Activated CD8-positive, alpha-beta memory T cell treated with anti-CD3 and anti-CD28 coated beads for 24 hours (primary cell): Measurements from ENCODE around the gene MRPL24.
"Not testable (repeated sequence)": the region's sequence is repeated elsewhere in the genome, so short reads cannot be mapped to it uniquely, and the experiment has no call there.

Experiments used
- DNase-seq: peaks from one replicate; pipeline ENCODE4 v3.0.0-alpha.2; 2020

Gene MRPL24

DNA sequence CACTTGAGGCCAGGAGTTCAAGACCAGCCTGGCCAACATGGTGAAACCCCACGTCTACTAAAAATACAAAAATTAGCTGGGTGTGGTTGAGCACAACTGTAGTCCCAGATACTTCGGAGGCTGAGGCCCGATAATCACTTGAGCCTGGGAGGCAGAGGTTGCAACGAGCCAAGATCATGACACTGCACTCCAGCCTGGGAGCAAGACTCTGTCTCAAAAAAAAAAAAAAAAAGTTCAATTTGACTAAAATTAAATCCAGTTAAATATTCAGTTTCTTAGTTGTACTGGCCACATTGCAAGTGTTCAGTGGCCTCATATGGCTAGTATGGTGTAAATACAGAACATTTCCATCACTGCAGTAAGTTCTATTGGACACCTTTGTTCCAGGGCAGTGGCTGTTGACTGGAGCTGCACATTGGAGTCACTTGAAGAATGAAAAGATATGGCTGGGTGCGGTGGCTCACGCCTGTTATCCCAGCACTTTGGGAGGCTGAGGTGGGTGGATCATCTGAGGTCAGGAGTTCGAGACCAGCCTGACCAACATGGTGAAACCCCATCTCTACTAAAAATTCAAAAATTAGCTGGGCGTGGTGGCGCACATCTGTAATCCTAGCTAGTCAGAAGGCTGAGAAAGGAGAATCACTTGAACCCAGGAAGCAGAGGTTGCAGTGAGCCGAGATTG lies 16.8 kb upstream of the MRPL24 start:
- not testable (repeated sequence) for DNase-seq

DNA sequence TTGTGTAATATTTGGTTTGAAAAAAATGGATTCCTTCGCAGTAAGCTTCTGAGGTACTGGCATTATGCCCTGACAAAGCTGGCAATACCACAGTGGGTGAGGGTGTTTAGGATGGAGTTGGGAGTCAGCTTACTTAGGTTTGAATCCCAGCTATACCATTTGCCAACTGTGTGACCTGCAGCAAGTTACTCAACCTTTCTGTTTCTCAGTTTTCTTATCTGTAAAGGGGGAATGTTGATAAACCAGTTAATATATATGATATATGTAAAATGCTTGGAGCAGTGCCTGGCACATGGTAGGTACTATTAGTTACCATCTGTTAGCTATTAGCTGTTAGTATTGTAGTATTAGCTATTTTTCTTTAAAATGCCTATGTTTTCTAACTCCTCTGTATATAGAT lies 15.5 kb upstream of the MRPL24 start:
- DNase-seq = no peak

DNA sequence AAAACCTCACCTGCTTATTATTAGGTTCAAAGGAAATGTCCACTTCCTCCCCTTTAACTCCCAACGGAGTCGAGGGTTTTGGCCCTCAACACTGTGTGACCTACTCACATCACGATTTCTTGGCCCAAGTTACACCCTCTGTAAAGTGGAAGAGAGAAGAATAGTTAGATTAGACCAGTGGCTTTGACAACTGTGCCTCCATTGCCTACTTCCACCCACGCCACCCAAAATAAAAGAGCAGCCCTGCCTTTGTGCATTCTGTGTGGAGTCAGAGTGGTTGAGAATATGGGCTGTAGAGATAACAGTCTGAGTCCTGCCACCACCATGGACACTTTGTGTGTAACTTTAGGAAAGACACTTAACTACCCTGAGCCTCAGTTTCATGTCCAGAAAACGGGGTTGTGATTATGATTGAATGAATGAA lies 14.7 kb upstream of the MRPL24 start:
- DNase-seq = no peak

DNA sequence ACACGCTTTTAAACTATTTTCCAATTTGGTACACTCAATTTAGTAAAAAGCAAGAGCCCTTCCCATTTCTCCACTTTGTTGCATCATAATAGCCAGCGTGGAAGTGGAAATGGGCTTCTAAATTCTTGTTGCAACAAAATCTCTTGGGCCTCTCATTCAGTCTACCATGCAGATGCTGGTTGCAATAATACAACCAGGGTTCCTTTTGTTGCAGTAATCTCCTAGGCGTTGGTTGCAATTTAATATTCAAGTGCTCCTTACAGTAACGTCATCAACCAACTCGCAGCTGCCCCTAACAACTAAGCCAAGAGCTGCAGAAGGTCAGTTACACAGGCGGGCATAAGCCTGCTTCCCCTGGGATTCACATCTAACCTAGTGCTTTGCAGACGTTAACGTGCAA lies 13.3 kb upstream of the MRPL24 start:
- no peak for DNase-seq

DNA sequence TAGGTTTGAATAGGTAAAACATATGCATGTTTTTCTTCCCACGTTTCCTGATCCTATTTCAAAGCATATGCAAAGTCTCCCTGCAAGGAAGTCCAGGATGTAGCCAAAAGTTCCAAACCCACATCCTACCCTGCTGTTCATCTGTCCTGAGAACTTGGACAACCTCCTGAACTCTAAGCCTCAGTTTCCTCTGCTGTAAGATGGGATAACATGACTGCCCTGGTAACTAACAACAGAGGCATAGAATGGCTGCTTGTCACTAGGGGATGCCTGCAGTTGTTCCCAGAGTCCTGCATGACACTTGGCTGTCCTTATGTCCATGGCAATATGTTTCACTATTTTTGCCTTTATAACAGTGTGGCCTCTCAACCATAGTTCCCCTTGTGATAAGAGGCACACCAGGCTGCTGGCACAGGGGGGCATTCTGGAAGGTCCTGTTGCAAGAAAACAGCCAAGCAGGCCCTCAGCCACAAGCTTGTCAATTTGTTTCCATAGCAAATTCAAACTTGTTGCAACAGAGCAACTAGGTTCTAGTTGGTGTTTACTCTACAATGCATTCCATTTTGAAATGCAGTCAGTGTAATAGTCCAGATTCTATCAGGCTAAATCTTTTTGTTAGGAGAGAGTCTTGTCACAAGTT lies 12.1 kb upstream of the MRPL24 start:
- DNase-seq = no peak

DNA sequence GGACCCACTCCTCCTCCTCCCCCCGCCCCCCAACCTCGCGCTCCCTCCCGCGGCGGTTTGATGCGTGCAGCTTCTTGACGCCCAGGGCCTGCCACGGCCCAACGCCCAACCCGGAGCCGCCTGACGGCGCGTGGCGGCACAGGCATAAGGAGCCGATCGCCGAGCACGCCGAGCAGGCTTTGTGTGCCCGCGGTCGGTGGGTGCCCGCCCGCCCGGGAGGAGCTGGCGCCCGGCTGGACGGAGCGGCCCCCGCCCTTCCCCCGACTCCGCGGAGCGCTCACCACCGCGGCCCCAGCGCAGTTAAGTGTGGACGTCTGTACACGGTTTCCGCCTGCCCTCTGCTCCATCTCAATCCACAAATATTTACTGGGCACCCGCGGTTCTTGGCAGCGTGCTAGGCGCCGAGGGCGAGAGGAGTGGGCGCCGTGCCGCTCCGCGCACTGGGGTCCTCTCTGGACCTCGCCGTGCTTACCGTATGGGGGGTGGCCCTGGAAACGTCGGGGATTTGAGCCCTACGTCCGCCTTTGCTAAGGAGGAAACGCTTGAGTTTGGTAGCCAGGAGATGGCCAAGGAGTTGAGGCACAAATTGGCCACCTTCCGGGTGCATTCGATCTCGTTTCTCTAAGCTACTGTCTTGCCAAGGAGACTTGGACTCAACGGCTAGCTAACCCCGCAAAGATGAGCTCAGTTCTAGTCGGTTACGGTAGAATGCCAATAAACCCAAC lies 11.0 kb upstream of the MRPL24 start:
- peak; percentile 98 for DNase-seq

DNA sequence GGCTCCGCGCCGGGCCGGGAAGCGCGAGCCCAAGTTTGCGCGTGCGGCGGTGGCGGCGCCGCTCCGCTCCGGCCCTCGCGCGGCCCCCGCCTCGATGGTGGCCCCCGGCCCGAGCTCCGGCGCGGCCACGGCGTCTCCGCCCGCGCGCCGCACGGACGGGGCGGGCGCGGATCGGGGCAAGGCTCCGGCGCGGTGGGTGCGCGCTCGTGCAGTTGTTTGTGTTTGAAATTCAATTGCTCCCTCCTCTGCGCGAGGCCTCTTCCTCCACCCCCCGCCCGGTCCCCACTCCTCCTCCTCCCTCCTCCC lies 10.5 kb upstream of the MRPL24 start, which contains the start of gene HDGF:
Gene HDGF, minus strand, starts transcription at position 225 of the 306 bp plus-strand sequence. CDS start 246 bp downstream, outside the sequence.
- no peak for DNase-seq

DNA sequence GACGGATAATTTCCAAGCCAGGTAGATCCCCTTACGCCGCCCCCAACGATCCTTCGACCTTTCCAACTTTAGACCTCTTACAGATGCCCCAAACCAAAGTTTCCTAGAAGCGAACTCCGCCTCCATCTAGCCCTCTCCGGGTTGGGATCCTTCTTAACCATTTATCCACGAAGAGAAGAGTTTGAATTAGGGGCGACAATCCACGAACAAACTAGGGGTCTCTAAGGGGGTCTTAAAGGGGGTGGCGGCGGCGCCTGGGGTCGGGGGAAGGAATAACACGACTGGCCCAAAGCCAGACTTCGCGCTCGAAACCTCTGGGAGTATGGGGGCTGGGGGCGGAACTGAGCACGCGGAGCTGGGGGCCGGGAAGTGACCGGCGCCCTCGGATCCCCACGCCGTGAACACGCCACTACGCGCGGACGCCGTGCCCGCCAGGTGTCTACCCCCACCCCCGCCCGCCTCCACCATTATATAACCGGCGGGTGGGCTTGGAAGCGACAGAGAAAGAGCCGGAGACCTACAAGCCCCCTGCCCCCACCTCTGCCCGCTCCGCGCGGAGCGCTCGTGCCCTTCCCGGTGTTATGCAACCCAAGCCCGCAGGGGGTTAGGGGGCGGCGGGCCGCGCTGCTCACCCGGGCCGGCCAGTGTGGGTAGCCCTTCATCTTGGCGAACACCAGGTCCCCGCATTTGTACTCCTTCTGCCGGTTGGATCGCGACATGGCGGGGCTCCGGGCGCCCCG lies 10.0 kb upstream of the MRPL24 start:
- peak; percentile 83 for DNase-seq

DNA sequence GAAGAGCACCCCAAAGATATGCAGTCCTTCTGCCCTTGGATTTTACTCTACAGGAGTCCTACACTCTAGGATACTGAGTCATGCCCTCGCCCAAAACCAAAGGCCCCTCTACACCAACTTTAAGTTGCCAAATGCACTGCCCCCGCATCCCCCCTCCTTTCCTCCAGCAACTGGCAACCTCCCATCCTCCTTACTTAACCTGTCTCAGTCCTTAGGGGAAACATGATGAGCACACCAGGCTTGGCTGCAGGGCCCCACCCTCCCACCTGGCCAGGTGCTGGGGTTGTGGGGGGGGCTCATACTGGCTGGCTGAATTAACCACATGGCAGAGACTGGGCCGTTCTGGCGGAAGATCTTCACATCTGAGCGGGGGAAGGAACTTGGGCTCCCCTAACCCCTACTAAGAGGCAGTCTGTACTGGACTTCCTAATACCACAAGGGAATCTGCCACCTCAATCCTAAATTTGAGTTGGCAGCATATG lies 9.3 kb upstream of the MRPL24 start:
- DNase-seq = peak; percentile 81

DNA sequence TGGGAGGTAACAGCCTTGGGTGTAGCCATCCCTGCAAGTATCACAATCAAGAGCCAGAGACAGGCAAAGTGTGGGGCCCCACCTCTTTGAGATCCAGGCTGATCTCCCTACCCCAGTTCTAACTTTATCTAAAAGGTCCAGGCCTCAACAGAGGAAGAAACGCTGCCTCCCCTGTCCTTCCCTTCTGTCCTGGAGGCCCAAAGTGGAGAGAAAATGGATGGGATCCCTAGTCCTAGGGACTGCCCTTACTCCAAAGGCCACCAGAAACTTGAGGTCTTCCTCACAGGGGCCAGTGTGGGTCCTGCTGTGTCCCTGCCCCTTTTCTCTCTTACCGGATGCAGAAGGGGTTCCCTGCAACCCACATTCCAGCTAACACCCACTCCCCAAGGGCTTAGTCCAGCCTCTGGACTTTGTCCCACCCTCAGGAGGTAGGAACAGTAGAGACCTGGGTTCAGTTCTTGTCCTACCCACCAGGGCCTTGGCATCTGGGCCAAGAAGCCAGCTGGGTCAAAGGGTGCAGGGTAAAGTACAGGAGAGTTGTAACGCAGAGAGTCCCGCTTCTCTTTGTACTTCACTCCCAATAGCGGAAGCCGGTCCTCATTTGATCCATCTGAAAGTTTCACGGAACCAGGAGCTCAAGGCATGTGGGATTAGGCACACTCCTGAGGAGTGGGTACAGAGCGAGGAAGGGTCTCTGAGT lies 8.7 kb upstream of the MRPL24 start:
- DNase-seq = no peak

DNA sequence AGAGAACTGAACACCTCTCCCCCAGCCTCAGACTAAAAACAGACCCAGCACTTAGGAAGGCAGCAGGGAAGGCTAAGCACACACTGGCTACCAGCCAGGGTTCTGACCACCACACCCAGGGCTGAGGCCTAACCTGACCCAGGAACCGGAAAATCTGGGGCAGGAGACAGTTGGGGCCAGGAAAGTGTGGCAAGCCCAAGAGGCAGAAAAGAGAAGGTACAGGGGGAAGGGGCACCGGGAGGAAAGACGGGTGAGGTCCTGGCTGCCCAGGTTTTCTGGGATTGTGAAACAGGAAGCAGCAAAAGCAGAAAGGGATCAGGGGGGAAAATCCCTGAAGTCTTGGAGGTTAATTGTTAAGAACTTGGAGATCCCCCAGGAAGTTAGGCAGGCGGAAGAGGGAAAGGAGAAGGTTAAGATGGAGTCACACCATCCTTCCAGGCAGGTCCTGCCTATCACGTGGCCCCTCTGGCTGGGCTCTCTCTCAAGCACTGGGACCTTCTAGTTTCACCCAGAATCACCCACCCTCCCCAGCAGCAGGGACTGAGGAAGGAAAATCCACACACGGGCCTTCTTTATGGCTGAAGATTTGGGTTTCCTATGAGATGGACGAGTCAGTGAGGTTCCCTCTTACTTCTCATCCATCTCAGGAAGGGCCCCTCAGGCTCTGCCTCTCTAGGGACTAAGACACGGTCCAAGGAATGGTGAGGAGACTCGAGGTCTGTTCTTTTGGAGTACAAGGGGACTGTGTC lies 8.0 kb upstream of the MRPL24 start:
- no peak for DNase-seq

DNA sequence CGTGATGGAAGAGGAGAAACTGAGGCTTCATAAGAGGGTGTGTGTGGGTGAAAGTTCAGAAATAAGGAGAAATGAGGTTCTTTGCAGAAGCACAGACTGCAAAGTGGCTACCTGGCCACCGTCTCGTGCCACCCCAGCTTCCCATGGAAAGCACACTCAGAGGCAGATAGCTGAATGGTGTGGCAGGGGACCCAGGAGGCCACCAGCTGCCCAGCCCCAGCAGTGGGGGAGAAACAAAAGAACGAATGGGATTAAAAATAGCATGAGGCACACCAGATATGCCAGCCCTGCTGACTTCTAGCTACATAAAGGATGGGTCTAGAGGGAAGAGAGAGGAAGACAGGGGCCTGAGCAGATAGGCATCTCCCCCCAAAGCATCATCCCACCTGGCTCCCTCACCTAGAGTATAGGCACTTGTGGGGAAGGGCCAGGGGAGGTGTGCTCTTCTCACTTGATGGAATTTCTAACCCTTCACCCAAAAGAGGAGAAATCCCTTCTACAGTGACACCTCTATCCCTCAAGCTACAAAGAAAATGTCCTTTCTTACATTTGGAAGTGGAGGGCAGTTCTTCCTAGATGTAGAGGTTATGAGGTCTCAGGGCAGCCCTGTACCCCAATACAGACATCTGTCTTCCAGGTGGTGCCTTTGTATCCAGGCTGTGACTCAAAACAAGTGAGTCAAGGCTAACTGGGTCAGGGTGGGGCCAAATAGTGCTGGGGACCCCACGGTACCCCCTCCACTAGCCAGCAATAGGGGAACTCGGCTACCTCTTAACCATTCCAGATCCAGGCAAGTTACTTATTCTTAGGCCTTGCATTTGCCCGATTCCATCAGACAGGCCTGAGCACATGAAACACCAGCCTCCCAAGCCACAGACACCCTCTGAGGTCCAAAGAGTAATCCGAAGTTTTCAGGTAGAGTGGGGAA lies 7.1 kb upstream of the MRPL24 start:
- DNase-seq = no peak

DNA sequence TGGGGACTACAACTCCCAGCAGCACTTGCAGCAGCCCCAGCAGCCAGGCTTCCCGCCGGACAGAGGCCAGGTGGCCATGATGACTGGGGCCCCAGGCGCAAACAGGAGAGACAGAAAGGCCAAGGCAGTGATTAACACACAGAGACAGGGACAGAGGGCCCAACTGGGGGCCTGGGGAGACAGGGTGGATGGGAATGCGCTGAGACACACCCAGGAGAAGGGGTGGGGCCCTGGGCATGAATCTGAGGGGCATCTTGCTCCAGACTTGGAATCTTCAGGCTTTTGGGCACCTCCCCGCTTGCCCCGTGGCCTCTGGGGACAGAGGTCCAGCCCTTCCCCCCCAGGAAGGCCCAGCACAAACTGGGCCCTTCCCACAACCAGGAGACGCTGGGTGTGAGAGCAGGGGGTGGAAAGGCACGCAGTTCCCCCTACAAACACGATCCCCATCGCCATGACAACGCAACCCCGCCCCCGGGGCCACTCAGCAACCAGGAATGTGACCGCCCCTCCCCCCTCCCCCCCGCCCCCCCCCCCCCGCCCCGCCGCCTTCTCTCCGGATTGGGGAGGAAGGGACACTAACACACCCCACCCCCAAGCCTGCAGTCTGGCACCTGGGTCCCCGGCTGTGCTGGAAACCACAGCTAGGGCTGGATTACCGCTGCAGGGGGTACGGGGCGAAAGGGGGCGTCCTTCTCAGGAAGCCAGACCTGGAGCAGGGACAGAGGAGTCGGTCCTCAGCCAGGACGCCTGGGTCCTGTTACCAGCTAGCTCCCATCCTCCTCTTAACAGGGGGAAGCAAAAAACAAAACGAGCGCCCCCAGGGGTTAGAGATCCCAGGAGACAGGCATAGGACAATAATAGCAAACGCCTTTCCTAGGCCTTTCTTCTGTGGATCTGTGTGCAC lies 6.1 kb upstream of the MRPL24 start:
- peak; percentile 78 for DNase-seq

DNA sequence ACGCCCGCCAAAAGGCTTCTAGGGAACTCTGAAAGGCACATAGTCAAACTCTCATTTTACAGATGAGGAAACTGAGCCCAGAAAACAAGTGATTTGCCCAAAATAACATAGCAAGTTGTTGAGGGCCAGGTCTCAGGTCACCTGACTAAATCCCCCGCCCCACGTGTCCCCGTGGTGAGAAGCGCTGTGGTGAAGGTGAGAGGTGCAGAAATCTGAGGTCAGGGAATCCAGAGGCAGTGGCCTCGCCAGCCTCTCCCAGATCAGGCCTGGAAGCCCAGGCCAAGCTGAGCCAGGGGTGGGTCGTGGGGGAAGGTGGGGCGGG lies 5.5 kb upstream of the MRPL24 start:
- DNase-seq = no peak

DNA sequence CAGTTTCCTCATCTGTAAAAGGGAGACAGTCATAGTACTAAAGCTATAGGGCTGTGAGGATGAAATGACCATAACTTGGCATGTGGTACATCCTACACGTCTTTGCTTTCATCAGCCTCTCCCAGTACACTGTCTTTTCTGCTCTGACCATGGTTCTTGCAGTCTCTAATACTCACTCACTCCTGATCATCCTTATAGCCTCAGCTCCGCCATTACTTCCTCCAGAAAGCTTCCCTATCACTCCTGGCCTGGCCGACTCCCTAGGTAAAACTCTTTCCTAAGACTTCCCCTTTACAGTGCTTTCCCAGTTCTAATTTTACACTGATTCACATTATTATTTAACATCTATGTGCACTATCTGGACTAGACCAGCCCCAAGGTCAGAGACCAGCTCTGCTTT lies 5.0 kb upstream of the MRPL24 start:
- no peak for DNase-seq

DNA sequence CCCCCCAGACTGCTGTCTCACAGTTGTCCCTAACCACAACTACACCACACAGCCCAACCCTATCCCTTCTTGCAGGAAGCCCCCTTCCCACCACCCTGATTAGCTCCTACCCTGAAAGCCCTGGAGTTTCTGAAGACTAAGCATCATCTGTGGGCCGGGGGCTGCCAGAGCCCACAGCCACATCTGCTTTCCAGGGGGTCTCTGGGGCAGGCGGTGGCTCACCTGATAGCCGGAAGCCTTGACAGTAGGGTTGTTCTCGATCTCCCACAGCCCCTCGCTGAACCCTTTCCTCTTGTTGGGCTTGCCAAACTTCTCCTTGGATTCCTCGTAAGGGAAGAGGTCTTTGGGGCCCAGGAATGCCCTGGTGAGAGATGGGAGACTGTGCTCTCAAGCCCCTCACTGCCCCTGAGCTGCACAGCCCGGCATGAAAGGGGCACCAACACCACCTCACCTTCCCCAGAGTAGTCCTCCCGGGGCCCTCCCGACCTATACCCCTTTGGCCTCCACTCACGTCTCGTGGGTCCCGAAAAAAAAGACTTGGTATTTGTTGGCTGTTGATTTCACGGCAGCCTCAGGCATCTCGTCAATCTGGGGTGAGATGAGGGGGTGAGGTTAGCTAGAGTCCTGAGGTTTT lies 4.0 kb upstream of the MRPL24 start:
- DNase-seq = no peak

DNA sequence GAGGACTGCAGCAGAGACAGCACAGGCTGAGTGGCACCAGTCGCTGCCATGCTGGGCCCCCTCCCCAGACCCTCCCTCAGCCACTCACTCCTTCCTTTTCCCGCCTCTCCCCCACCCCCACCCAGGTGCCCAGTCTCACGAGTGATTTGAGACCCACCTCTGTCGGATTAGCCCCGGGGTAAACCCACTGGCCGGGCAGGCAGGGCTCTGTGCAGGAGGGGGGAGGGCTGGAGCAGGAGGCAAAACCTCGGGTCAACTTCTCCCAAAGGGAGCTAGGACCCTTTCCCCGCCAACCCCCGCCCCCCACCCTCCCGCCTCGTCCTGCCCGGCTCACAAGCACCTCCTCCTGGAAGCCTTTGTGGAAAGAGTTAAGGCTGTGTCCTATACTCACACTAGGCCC lies 3.5 kb upstream of the MRPL24 start:
- DNase-seq = no peak

DNA sequence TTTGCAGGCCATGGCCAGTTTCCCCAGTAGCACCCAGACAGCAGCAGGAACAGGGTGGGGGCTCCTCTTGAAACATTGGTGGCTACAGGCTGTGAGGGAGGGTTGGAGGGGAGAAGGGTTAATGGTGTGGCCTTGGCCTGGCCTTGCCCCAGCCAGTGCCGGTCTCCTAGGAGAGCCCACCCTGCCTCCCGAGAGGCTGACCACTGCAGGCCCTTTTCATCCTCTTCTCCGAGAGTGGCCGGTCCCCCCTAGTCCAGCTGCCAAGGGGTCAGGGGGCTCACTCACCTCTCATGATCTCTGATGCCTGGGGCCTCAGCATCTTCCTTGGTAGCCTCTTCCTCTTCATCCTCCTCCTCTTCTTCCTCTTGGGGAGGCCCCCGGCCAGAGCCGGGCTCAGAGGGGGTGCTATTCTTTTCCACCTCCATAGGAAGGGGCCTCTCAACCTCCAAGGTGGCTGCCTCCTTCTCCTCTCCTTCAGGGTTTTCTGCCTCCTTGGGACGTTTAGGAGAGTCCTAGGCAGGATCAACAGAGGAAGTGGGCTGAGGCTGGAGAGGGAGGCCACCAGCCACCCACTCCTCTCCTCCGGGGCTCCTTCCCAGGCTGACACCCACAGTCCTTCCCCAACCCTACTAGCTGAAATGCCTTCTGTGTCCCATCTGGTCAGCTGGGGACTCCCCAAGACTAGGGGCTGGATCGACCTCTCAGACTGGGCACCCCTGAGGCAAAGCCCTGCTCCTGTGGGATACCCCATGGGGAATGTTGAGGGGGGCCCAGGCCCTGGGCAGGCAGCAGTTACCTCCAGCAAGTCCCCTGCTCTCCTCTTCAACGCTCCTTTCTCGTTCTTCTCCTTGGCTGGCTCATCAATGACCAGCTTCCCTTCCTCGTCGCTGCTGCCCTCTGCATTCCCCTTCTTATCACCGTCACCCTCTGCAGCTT lies 2.7 kb upstream of the MRPL24 start:
- no peak for DNase-seq
